PFSK-1 (cell line): ENCODE results near the gene POMP.

Experiments
- POLR2AphosphoS5 ChIP-seq: IDR thresholded peaks from 2 replicates; pipeline ENCODE4 v1.6.1; 2012; ENCODE audit warnings: low read depth, mild to moderate bottlenecking, control low read depth, low read length, moderate library complexity
- TAF1 ChIP-seq: IDR thresholded peaks from 2 replicates; pipeline ENCODE4 v1.6.1; 2012; ENCODE audit warnings: low read length, control low read depth, borderline replicate concordance; ENCODE audit not compliant: insufficient read depth

DNA sequence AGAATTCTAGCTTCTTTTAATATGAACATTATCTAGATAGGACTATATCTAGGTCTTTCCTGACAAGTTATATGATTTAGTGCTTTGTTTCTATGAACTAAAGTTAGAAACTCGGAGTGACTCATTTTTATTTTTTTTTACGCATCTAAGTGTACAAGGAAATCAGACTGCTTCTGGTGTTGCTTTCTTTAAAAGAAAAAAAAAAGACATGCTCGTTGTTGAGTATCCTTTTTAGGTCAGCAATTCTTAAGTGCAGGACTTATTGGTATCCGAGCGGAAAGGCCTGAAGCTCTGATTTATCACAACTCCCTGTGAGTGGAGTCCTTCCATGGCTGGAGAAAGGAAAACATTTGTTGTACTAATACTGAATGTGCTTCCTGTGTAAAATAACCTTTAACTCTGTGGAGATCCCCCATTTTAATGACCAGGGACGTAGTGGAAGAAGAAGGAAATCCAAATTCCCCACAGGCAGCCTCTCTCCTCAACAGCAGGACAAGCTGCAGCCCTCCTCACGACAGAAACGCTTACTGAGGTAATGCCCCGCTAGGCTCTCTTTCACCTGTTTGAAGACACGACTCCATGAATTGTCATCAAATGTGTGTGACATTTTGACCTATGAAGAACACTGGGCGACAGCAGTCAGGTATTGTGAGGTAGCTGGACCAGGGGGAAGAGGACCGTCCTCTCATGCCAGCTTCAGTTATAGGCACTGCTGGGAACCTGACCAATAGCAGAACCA lies 17.9 kb upstream of the POMP start:
- TF ChIP-seq TAF1 (no peak), POLR2AphosphoS5 (no peak)
